Lung (tissue), 12 donors: ENCODE measurements around the gene UQCRC1. TPM values are rescaled to one million over a fixed set of nuclear protein-coding genes. Genes with fewer than 3 reads are reported as not detected.
A peak's percentile ranks its signal among the peaks of the same experiment; 100 is the strongest.

Experiments used
- ATAC-seq: fragments of 200-7000 bp; cut with Tn5 transposase; one replicate; pipeline ENCODE4 v1.9.1; 2020; ENCODE audit warnings: moderate number of reproducible peaks; ENCODE audit not compliant: insufficient read depth, low FRiP score
- DNase-seq, 3 donors: peaks; one replicate each; pipeline ENCODE4 v3.0.0-alpha.2; 2013 to 2017
- H3K27ac ChIP-seq, 2 donors: one replicate each; pipeline ENCODE4 v1.5.1; 2013; ENCODE audit warnings: mild to moderate bottlenecking in 2 of 2, moderate library complexity in 2 of 2, control low read depth in 1 of 2, inconsistent platforms in 1 of 2, low read depth in 1 of 2, low read length in 1 of 2
- H3K27me3 ChIP-seq, 3 donors: one replicate each; pipeline ENCODE4 v1.5.1; 2013; ENCODE audit warnings: low read length in 2 of 3; ENCODE audit not compliant: control insufficient read depth in 3 of 3, insufficient read depth in 3 of 3
- H3K36me3 ChIP-seq, 4 donors: one replicate each; pipeline ENCODE4 v1.5.1; 2013; ENCODE audit warnings: low read length in 4 of 4, mild to moderate bottlenecking in 1 of 4, moderate library complexity in 1 of 4; ENCODE audit not compliant: control insufficient read depth in 4 of 4, insufficient read depth in 4 of 4
- H3K4me1 ChIP-seq, 5 donors: one replicate each; pipeline ENCODE4 v1.5.1; 2013; ENCODE audit warnings: low read length in 5 of 5, mild to moderate bottlenecking in 2 of 5, moderate library complexity in 1 of 5; ENCODE audit not compliant: control insufficient read depth in 5 of 5, insufficient read depth in 5 of 5
- H3K4me3 ChIP-seq: one replicate; pipeline ENCODE4 v1.5.1; 2013; ENCODE audit warnings: mild to moderate bottlenecking, control low read depth, moderate library complexity
- H3K9ac ChIP-seq, 2 donors: one replicate each; pipeline ENCODE4 v1.5.1; 2013; ENCODE audit warnings: low read length in 2 of 2, control low read depth in 1 of 2; ENCODE audit not compliant: insufficient read depth in 1 of 2
- H3K9me3 ChIP-seq, 4 donors: one replicate each; pipeline ENCODE4 v1.5.1; 2013; ENCODE audit warnings: low read length in 3 of 4, mild to moderate bottlenecking in 1 of 4, moderate library complexity in 1 of 4; ENCODE audit not compliant: control insufficient read depth in 4 of 4, insufficient read depth in 3 of 4
- CTCF ChIP-seq: IDR thresholded peaks from 2 replicates; pipeline ENCODE4 v1.5.1; 2012; ENCODE audit warnings: mild to moderate bottlenecking; ENCODE audit errors: control extremely low read depth, extremely low read depth
- whole genome bisulfite sequencing, 2 donors: extraction: QIAGEN DNeasy Blood & Tissue Kit; methylation state at CpG; one replicate each; pipeline ENCODE4 v1.1.7; 2013; 5-methylcytosine and 5-hydroxymethylcytosine counted together
- polyA plus RNA-seq, 2 donors: library from polyadenylated mRNA; stranded (reverse); fragments of 200-250 nt; gene quantifications; one replicate each; pipeline ENCODE4 v1.2.1, GENCODE V29; 2013
- total RNA-seq, 2 donors: library from RNA; depleted of rRNA in 1 of 2; stranded (reverse); fragments of >200 nt in 1 of 2; gene quantifications; one replicate each; pipeline ENCODE4 v1.2.1, GENCODE V29; 2014 to 2021
- donor health status: control.
- donor health status: control.
- donor health status: Bipolar disorder and iron deficiency.
- donor health status: healthy.
- donor health status: DM: yes; HTN: yes; CAD: no.

UQCRC1 gene
- total and polyA plus RNA-seq, 4 donors = 98.5 to 225 (median 176) TPM

- no peaks in the 10 kb centered on the region for H3K36me3 ChIP-seq
- H3K9me3 ChIP-seq = peaks cover 0 to 4% (median 0%) of the 10 kb centered on the region in 4 donors
- H3K27ac ChIP-seq = no peak overlapping the region
- H3K4me1 ChIP-seq = peaks cover 0 to 14% (median 4%) of the 10 kb centered on the region in 5 donors
- DNase-seq = peak in 1 of 3 donors; percentile 6
- ATAC-seq = no peak
- H3K9ac ChIP-seq = no peak overlapping the region
- H3K4me3 ChIP-seq = no peak overlapping the region
- TF ChIP-seq CTCF = no peak
- peaks cover 0 to 10% (median under 1%) of the 10 kb centered on the region in 3 donors for H3K27me3 ChIP-seq
- WGBS, 2 donors = 9 to 11% methylated on average over 23 to 30 of the region's 30 CpGs
Measured at GRCh38 chr3:48655606-48656005, 46.2 kb upstream of the UQCRC1 start.

GRCh38 chr3:48655063-48655462 lies 45.6 kb upstream of the UQCRC1 start:
- Histone ChIP-seq H3K4me1 (peaks cover 0 to 14% (median 4%) of the 10 kb centered on the region in 5 donors), H3K27ac (no peak overlapping the region), H3K36me3 (no peaks in the 10 kb centered on the region), H3K4me3 (no peak overlapping the region), H3K9ac (no peak overlapping the region), H3K9me3 (peaks cover 0 to 3% (median 0%) of the 10 kb centered on the region in 4 donors), H3K27me3 (peaks cover 0 to 10% (median 0%) of the 10 kb centered on the region in 3 donors)
- TF ChIP-seq CTCF = no peak
- DNase-seq = no peak
- WGBS, 2 donors = 94 to 96% methylated on average over 12 of the region's 12 CpGs
- ATAC-seq = no peak

GRCh38 chr3:48652923-48653715 lies 43.7 kb upstream of the UQCRC1 start:
- Histone ChIP-seq H3K36me3 (no peaks in the 10 kb centered on the region), H3K27me3 (peaks cover 0 to 6% (median 0%) of the 10 kb centered on the region in 3 donors), H3K4me1 (peaks cover 0 to 14% (median 4%) of the 10 kb centered on the region in 5 donors), H3K27ac (no peak overlapping the region), H3K9ac (no peak overlapping the region), H3K4me3 (no peak overlapping the region), H3K9me3 (no peaks in the 10 kb centered on the region)
- ATAC-seq = no peak
- 97% methylated on average over 15 of the region's 15 CpGs for WGBS, 2 donors
- DNase-seq = no peak
- no peak for TF ChIP-seq CTCF
